ENCODE measurements around the gene FBXW11. TPM values are rescaled to one million over a fixed set of nuclear protein-coding genes. Genes with fewer than 3 reads are reported as not detected.
"Not testable (repeated sequence)": the region's sequence is repeated elsewhere in the genome, so short reads cannot be mapped to it uniquely, and the experiment has no call there.

Gene FBXW11
- total RNA-seq, 1 experiment from 2014 or later, result 95.1 TPM

GRCh38 chr5:171961117-171961516, 45.3 kb downstream of the FBXW11 start:
- no peaks in the 10 kb centered on the region for H3K36me3 ChIP-seq
- H3K4me3 ChIP-seq, result no peak overlapping the region
- H3K4me1 ChIP-seq, result no peaks in the 10 kb centered on the region
- H3K9me3 ChIP-seq (replicated peaks), result no peaks in the 10 kb centered on the region
- DNase-seq, result no peak
- H3K27ac ChIP-seq, result no peak overlapping the region
- H3K27me3 ChIP-seq, result no peaks in the 10 kb centered on the region

- H3K27ac ChIP-seq, result no peak overlapping the region
These were observed 48.7 kb downstream of the FBXW11 start for GRCh38 chr5:171957591-171958251.

GRCh38 chr5:171956887-171957495, 49.4 kb downstream of the FBXW11 start:
- no peak for DNase-seq

More at GRCh38 chr5:171957591-171958251, 48.7 kb downstream of the FBXW11 start:
- no peaks in the 10 kb centered on the region for H3K27me3 ChIP-seq
- H3K4me3 ChIP-seq, result no peak overlapping the region
- H3K36me3 ChIP-seq, result no peaks in the 10 kb centered on the region; the same call in 1 of the 2 replicates
- H3K9me3 ChIP-seq (replicated peaks), result no peaks in the 10 kb centered on the region
- no peaks in the 10 kb centered on the region for H3K4me1 ChIP-seq
- no peak for DNase-seq

GRCh38 chr5:171956314-171956713, 50.1 kb downstream of the FBXW11 start:
- no peaks in the 10 kb centered on the region for H3K27me3 ChIP-seq
- H3K27ac ChIP-seq, result no peak overlapping the region
- no peaks in the 10 kb centered on the region for H3K4me1 ChIP-seq
- no peak for DNase-seq
- H3K36me3 ChIP-seq, result no peaks in the 10 kb centered on the region; the same call in 1 of the 2 replicates
- no peak overlapping the region for H3K4me3 ChIP-seq
- H3K9me3 ChIP-seq (replicated peaks), result no peaks in the 10 kb centered on the region

More at GRCh38 chr5:171956887-171957495, 49.4 kb downstream of the FBXW11 start:
- H3K4me1 ChIP-seq, result no peaks in the 10 kb centered on the region
- H3K4me3 ChIP-seq, result no peak overlapping the region
- H3K27ac ChIP-seq, result no peak overlapping the region
- H3K27me3 ChIP-seq, result no peaks in the 10 kb centered on the region
- H3K9me3 ChIP-seq (replicated peaks), result no peaks in the 10 kb centered on the region
- H3K36me3 ChIP-seq, result no peaks in the 10 kb centered on the region; the same call in 1 of the 2 replicates

- Histone ChIP-seq H3K9me3 (replicated peaks) (no peaks in the 10 kb centered on the region), H3K4me3 (no peak overlapping the region), H3K27me3 (no peaks in the 10 kb centered on the region), H3K4me1 (no peaks in the 10 kb centered on the region), H3K36me3 (no peaks in the 10 kb centered on the region; the same call in 1 of the 2 replicates), H3K27ac (no peak overlapping the region)
- DNase-seq, result no peak
These were observed 50.7 kb downstream of the FBXW11 start for GRCh38 chr5:171955761-171956160.

- DNase-seq, result no peak
- Histone ChIP-seq H3K9me3 (replicated peaks) (no peaks in the 10 kb centered on the region), H3K4me1 (no peaks in the 10 kb centered on the region), H3K27ac (no peak overlapping the region), H3K36me3 (no peaks in the 10 kb centered on the region; the same call in 1 of the 2 replicates), H3K4me3 (no peak overlapping the region), H3K27me3 (no peaks in the 10 kb centered on the region)
These were observed 51.7 kb downstream of the FBXW11 start for GRCh38 chr5:171954721-171955120.

- Histone ChIP-seq H3K4me1 (no peaks in the 10 kb centered on the region), H3K27me3 (no peaks in the 10 kb centered on the region), H3K4me3 (no peak overlapping the region), H3K36me3 (no peaks in the 10 kb centered on the region; the same call in 1 of the 2 replicates), H3K9me3 (replicated peaks) (no peaks in the 10 kb centered on the region), H3K27ac (no peak overlapping the region)
- no peak for DNase-seq
These were observed 52.4 kb downstream of the FBXW11 start for GRCh38 chr5:171953860-171954701.

- H3K4me3 ChIP-seq, result no peak overlapping the region
- DNase-seq, result no peak
- H3K4me1 ChIP-seq, result no peaks in the 10 kb centered on the region
- no peaks in the 10 kb centered on the region; the same call in 1 of the 2 replicates for H3K36me3 ChIP-seq
- H3K27me3 ChIP-seq, result no peaks in the 10 kb centered on the region
- no peaks in the 10 kb centered on the region for H3K9me3 ChIP-seq (replicated peaks)
- no peak overlapping the region for H3K27ac ChIP-seq
These were observed 54.4 kb downstream of the FBXW11 start for GRCh38 chr5:171952021-171952420.

- Histone ChIP-seq H3K4me1 (no peaks in the 10 kb centered on the region), H3K4me3 (no peak overlapping the region), H3K27me3 (no peaks in the 10 kb centered on the region), H3K27ac (no peak overlapping the region), H3K36me3 (no peaks in the 10 kb centered on the region; the same call in 1 of the 2 replicates), H3K9me3 (replicated peaks) (no peaks in the 10 kb centered on the region)
- DNase-seq, result no peak
These were observed 55.2 kb downstream of the FBXW11 start for GRCh38 chr5:171951218-171951617.

GRCh38 chr5:171946000-171946781, 60.2 kb downstream of the FBXW11 start:
- H3K4me1 ChIP-seq, result 0 out of 2 replicates have a peak, but pooled peaks cover 3% of the 10 kb centered on the region
- H3K27me3 ChIP-seq, result no peaks in the 10 kb centered on the region
- no peak overlapping the region for H3K27ac ChIP-seq
- H3K4me3 ChIP-seq, result no peak overlapping the region
- no peak for DNase-seq
- no peaks in the 10 kb centered on the region for H3K9me3 ChIP-seq (replicated peaks)
- no peaks in the 10 kb centered on the region for H3K36me3 ChIP-seq

GRCh38 chr5:171945476-171945875, 61.0 kb downstream of the FBXW11 start:
- Histone ChIP-seq H3K27me3 (no peaks in the 10 kb centered on the region), H3K4me1 (0 out of 2 replicates have a peak, but pooled peaks cover 3% of the 10 kb centered on the region), H3K4me3 (no peak overlapping the region), H3K36me3 (no peaks in the 10 kb centered on the region), H3K9me3 (replicated peaks) (no peaks in the 10 kb centered on the region), H3K27ac (no peak overlapping the region)
- no peak for DNase-seq

- Histone ChIP-seq H3K4me3 (no peak overlapping the region), H3K36me3 (no peaks in the 10 kb centered on the region), H3K4me1 (0 out of 2 replicates have a peak, but pooled peaks cover 3% of the 10 kb centered on the region), H3K27ac (no peak overlapping the region), H3K9me3 (replicated peaks) (no peaks in the 10 kb centered on the region), H3K27me3 (no peaks in the 10 kb centered on the region)
- DNase-seq, result no peak
These were observed 61.4 kb downstream of the FBXW11 start for GRCh38 chr5:171945066-171945465.

GRCh38 chr5:171942112-171942516, 64.3 kb downstream of the FBXW11 start:
- H3K9me3 ChIP-seq (replicated peaks); H3K27me3 ChIP-seq; H3K4me1 ChIP-seq; H3K4me3 ChIP-seq; DNase-seq; H3K36me3 ChIP-seq; H3K27ac ChIP-seq: not testable (repeated sequence)

GRCh38 chr5:171941675-171942074, 64.8 kb downstream of the FBXW11 start:
- H3K27me3 ChIP-seq; H3K4me3 ChIP-seq; H3K9me3 ChIP-seq (replicated peaks); H3K4me1 ChIP-seq; H3K27ac ChIP-seq; H3K36me3 ChIP-seq; DNase-seq: not testable (repeated sequence)

Measured in SJCRH30 (cell line).